NK-92 (cell line): Measurements from ENCODE around the gene FAM3C.

Experiments used
- DNase-seq: peaks from one replicate; lab custom pipeline; 2025; ENCODE audit not compliant: unreplicated experiment; lab: John Stamatoyannopoulos, UW

FAM3C gene

DNA sequence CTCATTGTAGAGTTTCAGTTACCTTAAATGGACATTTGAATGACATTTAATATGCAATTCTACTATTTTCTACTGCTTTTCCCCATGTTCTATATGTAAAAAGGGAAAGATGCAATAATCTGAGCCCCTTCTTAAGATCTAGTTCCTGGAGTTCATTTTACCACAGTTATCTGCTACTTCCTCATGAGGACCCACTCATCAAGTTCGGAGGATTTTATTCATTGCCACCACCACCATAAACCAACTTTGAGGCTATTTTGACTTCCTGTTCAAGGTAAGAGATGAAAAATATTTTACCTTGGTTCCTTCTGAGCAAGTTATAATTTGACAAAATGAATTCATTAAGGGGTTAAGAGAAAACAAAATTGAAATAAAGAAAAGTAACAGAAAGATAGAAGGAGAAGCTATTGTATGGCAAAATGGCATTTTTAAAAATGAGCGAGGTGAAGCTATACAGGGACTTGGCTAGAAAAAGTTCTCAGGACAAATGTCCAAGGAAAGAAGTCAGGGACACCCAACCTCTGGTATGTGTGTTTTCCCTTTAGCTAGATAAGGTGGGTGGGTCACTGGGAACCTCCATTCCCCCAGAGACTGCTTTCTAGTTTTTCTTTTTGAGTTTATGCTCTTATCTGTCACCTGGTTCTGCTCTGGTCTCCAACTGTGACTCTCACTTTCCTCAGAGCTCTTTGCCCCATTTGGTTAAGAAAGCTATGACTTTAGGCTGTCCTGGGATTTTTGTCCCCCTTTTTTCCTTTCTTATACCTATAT is 14.9 kb upstream of the FAM3C start:
- no peak for DNase-seq

DNA sequence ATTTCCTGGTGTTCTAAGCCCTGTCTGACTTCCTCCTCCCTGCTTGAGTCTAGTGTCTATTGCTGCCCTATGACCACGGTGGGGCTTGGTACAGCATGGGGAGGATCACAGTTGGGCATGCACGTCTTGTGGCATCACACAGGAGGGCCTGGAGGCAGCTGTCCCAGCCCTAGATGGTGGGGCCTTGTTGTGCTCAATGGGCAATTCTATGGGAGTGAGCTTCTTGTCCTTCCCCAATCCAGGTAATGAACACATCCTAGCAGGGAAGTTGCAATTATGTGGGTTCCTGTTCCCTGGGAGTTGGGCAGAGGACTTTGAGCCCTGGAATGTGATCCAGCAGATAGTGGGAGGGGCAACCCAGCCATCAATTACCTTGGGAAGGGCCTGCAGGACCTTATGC is 10.8 kb upstream of the FAM3C start:
- no peak for DNase-seq

DNA sequence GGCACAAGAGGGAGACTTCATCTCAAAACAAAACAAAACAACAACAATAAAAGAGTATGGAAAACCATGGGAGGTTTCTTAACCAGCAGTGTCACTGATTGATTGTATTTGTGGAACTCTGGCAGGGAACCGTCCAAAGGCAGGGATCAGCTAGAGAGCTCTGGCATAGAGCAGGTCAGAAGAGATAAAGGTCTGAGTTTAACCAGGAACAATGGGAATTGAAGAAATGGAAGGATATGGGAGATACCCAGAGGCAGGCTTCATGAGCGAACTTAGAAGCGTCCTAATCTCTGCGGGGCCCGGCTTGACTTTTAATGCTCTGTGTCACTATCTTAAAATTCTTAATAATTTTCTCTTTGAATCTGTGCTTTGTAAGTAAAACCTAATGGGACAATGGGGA is 10.4 kb upstream of the FAM3C start:
- DNase-seq, result no peak

DNA sequence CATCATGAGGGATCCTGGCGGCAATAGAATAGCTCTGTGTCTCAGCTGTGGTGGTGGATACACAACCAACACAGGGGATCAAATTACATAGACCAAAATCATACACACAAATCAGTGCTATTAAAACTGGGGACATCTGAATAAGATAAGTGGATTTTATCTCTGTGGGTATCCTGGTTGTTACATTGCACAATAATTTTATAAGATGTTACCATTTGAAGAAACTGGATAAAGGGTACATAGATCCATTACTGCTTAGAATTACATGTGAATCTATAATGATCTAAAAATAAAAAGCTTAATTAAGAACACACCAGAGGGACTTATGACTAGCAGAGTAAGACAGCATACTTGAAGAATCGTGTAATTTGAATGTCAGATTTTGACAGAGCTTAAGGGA is 8.2 kb upstream of the FAM3C start:
- DNase-seq, result no peak

DNA sequence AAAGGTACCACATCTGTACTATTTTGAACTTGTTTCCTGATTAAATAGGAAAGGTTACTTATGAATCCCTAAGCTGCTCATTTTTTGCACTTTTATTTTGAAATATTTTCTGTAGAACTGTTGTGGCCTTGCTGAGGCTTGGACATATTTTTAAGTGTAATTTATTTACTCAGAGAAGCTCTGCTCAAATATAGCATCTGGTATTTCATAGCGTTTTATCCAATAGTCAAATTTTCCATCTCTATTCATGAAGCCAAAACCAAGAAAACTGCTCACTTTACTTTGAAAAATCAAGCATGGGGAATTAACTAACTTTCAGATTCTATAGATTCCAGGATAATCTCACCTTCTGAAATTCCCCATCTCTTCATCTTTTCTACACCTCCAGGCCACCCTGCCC is 6.6 kb upstream of the FAM3C start:
- no peak for DNase-seq

DNA sequence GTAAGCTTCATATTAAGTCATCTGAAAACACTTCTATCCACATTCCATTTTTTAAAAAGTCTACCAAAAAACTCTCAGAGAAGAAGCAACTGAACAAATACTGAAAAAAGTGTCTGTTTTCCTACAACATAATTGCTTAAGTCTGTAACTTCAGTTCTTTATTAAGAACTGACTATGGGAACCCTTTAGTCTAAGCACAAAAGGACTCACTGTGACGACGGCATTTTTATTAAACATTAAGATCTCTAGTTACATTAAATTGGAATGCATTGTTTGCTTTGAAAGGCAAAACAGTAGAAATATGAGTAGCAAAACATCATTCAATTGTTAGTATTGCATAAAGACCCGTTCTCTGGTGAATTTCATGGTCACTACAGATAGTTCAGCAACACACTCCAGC is 5.8 kb upstream of the FAM3C start:
- DNase-seq, result no peak

DNA sequence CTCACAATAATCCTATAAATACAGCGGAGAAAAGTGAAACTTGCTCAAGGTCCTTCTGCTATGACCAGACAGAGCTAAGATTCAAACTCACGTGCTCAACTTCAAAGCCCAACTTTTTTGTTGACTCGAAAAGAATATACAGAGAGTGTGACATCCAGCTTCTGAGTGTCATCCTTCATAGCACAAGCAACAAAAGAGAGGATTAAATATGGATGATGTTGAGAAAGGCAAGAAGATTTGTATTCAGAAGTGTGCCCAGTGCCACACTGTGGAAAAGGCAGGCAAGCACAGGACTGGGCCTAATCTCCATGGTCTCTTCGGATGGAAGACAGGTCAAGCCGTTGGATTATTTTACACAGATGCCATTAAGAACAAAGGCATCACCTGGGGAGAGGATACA is 2.1 kb upstream of the FAM3C start:
- no peak for DNase-seq

DNA sequence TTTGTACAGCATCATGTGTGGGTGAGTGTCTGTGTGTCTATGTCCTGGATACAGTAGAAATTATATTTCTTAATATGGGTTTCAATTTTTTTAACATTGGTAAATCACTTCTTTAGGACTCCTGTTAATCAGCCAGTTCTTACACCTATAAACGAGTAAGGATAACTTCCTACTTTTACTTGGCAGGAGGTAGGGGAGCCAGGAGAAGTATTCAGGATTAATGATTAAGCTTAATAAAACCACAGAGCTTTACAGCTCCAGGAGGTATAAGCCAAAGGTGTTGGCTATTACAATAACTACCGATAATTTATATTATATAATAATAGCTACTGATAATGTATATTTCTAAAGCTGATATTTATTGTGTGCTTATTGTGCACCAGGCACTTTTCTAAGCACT is 1.7 kb upstream of the FAM3C start:
- DNase-seq, result no peak

DNA sequence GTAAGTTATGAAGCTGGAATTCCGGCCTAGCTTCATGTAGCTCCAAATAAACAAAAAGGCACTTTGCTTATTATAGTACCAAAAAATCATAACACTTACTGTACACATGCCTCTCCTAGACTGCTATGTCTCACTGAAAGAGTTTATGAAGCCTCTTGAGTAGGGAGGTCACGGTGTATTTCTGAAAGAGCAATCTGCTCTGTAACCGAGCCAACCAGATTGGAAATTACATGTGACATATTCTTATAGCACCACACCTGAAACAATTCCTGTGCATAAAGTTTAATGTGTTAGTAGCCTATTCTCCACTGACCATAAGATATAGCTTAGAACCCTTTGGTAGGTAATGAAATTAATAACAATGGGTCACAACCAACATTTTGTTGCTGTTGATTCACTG is 1.3 kb upstream of the FAM3C start:
- DNase-seq, result no peak

DNA sequence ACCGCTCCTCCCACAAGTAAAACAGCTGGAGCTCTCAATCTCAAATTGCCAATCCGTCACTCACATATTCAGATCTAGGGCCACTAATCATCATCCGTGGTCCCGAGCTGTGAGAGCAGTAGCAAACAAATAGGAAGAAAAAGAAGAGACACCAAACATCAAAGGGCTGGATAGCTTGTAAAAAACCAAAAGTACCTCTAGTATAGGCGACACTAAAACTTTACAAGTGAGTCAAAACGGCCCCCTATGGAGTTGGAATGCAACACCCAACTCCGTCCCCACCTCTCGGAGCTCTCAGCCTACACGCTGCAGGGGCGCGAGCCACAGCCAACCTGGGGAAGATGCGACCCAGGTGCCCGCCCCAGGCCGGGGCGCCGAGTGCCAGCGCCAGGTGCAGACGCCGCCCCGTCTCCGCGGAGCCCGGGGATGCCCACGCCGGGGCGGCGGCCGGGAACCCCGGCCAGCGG is 581 bp downstream of the FAM3C start:
- no peak for DNase-seq

DNA sequence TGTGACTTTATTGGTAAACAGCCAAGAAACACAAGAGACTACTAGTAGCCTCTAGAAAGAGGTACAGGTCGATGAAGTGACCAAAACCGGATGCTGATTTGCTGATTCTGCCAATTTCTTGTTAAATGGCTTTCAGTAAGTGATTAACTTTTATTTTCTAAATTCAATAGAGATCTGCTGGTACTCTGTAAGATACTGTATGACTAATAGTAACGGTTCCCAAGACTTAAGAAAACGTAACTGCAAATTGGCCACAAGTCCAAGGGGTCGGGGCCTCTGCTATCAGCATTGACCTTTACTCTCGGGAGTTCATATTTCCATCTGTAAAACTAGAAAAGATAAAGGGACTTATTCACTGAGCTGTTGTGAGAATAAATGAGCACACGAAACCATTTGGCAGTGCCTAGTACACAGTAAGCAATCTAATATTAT is 1.4 kb downstream of the FAM3C start:
- no peak for DNase-seq

DNA sequence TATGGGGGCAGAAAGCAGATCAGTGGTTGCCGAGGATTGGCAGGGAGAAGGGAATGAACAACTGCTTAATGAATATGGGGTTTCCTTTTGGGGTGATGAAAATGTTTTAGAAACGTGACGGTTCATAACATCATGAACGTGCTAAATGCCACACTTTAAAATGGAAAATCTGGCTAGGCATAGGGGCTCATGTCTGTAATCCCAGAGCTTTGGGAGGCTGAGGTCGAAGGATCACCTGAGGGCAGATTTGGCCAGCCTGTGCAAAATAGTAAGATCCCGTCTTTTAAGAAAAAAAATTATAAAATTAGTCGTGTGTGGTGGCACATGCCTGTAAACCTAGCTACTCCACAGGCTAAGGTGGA is 3.1 kb downstream of the FAM3C start:
- no peak for DNase-seq

DNA sequence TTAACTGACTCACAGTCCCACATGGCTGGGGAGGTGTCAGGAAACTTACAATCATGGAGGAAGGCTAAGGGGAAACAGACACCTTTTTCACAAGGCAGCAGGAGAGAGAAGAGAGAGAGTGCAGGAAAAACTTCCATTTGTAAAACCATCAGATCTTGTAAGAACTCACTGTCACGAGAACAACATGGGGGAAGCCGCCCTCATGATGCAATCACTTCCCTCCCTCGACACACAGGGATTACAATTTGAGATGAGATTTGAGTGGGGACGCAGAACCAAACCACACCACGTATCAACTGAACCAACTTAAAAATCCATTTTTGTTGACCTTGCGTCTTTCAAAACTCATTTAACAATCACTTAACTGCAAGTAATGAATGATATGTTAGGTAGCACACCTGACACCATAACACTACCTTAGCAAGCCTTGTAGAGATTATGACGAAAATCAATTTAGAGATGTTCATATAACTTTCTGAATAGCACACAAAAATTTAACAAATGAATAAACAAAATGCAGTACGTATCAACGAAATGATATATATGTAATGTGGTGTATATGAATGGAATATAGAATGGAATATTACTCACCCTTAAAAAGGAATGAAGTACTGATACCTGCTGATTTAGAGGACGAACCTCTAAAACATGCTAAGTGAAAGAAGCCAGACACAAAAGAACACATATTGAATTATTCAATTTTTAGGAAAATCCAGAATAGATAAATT is 3.7 kb downstream of the FAM3C start:
- DNase-seq, result no peak

DNA sequence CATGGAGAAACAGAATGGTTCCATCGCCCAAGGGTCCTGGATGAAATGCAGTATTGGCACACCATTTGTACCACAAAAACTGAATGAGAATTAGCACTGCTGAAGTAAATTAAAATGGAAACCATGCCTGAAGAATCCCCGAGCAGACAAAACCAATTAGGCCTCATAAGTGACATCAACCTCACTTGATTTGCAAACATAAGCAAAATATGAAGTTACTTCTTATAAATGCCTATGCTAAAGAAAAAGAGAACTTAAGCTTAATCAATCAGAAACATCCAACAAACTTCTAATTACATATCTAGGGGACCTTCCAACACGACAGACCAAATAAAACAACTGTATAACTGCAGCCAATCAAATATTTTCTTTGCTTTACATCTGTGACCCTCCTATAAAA is 4.4 kb downstream of the FAM3C start:
- no peak for DNase-seq

DNA sequence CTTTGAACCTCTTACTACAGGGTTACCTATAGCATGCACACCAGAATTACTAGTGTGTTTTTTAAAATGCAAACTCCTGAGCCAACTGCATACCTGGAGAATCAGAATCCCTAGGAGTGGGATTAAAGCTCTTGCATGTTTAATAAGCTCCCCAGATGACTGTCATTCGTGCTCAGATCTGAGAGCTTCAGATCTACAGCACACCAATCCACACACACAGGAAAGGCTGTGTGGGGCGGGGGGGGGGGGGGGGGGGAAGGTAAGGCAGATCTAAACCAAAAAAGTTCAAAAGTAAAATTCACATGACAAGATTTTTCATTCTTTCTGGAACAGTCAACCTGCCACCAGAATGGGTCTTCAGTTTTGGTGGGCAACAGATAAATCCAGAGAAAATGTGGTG is 5.5 kb downstream of the FAM3C start:
- no peak for DNase-seq

DNA sequence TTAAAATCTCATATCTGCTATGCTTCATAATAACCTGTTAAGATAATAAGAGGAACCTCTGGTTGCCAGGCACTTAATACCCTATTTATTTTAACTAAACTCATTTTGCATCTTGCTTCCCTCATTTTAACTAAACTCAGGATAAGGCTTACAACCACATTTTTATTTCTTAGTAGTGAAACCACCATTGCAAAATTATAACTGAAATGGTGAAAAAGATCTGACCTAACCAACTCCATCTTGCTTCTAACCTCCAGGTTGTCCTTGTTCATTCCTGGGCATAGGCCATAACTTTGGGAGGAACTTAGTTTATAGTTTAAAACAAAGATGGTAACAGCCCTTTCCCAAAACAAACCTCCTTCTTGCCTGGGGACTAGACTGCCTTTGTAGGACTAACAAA is 6.0 kb downstream of the FAM3C start:
- DNase-seq, result no peak

DNA sequence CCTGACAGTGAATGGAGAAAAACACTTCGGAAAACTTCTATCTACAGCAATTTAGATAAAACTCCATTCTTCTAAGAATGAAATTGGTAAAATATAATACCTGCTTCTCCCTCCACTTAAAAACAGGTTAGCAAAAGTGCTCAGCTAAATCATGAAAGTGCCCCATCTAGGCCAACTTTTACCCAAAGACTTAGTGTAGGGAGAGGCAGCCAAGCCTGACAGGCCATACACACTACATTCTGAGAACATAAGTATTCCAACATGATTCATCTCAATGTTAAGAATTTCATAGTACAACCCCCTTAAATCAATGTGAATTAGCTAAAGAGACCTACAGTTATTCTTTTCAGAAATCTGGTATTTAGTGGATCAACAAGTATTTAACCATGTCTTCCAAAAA is 7.2 kb downstream of the FAM3C start:
- DNase-seq, result no peak

DNA sequence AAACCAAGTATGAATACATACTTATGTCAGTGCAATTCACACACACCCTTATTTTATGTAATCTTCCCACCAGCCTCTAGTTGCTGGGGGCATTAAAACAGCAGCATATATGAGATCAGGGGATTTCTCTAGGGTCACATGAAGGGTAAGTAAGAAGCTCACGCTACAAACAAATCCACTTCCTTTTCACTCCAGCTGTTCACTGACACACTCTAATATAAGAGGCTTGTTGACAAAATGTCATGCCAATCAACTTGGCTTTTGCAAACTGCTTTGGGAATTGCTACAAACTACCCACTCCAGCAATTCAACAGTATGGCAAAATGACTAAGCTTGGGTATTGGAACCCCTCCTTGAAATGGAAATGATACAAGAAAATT is 10.3 kb downstream of the FAM3C start:
- DNase-seq, result no peak

DNA sequence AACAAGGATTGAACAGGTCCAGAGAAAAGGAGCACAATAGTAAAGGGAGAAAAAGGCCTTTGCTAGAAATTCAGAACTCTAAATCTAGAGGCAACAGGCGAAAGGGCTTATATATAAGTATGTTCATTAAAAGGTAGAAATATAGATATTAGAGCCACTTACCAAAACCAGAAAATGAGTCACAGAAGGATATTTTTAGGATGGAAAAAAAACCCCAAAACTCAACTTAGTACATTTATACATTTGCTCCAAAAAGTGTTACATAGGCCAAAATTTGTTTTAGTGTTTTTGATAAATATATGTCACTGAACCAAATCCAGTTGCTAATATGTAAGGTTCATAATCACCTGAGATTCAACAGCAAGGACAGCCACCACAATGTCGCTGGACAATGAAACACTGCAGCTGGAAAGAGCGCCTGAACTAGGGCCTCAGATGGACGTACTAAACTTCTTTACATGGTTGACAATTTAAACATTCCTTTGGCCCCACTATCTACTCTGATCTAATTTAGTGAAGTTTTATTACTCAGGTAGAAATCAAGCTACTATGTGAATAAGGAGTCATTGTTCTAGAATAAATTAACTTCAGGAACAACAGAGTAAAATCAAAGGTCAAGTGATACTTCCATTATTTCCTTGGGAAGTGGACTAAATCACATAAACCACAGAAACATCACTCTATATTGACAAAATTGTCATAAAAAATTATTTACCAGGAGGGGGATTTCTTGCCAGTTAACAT is 10.9 kb downstream of the FAM3C start:
- no peak for DNase-seq

DNA sequence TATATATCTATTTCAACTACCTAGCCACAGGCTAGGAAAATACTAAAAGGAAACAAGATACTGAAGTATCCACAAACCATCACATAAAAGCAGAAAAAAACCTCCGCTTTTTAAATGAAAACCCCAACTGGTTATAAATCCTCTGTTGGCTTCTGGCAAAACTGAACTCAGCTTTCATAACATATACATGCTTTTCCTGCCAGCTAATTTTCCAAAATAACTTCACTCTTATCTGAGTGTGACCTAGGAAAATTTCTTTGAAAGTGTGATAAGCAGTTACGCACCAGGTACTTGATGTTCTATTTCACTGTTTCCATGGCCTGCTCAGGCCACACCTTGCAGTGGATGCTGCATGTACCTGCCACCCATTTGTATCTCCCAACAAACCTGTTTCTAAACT is 11.8 kb downstream of the FAM3C start:
- DNase-seq, result no peak

DNA sequence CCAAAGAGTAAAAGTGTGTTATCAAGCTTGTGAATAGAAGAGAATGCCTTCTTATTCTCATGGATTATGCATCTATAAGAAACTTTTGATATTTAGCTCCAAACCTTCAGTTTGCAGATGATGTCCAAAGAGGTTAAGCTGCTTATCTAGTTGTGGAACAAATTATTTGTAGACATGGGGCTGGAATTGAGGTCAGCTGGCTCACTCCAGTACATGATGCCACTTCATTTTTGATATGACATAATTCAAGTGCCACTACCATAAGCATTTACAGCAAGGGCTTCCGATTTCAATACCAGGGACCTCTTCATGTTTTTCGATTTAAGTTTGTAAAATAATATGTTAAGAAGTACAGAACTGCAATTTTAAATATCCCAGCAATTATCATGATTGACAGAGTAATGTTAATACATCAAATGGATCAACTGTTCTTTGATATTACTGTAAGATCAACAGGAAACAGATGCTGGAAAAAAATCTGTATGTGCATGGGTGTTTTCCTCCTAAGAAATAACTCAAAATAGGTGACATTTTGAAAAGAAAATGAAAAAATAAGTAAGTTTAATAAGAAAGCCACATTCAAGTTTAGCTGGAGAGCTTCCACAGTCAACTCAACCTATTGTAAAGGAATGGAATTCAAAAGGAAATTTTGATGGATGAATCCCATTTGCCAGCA is 12.7 kb downstream of the FAM3C start:
- DNase-seq, result no peak

DNA sequence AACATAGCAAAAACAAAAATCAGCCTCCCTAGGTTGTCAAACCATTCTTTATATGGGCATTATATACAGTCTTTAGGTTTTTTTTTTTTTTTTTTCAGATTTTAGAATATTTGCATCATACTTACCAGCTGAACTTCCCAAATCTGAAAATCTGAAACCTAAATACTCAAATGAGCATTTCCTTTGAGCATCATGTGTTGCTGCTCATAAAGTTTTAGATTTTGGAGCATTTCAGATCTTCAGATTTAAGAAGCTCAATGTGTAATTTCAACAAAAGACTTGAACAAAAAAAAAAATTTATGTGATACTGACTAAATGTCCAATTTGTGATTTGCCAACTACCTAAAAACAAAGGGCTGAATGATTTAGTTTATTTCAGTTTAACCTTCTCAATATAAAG is 13.6 kb downstream of the FAM3C start:
- DNase-seq, result no peak
